GM23338 (cell line): Measurements from ENCODE around the gene ANTXR1.

Experiments used
- CREB1 ChIP-seq: fragments of 250-450 bp; sonication (Bioruptor Pico); IDR thresholded peaks from 2 replicates; pipeline ENCODE4 v1.5.0; 2020; ENCODE audit warnings: low read depth, mild to moderate bottlenecking, moderate library complexity
- EZH2 ChIP-seq: fragments of 200-600 bp; sonication (generic); IDR thresholded peaks from one replicate; pipeline ENCODE4 v1.8.0; 2017; ENCODE audit warnings: antibody characterized with exemption, mild to moderate bottlenecking, low read depth; ENCODE audit not compliant: unreplicated experiment
- EZH2phosphoT487 ChIP-seq: fragments of 200-600 bp; sonication (generic); IDR thresholded peaks from one replicate; pipeline ENCODE4 v1.8.1; 2018; ENCODE audit warnings: antibody characterized with exemption; ENCODE audit not compliant: unreplicated experiment
- JUNB ChIP-seq: IDR thresholded peaks from one replicate; pipeline ENCODE4 v1.6.1; 2016; ENCODE audit warnings: antibody characterized with exemption; ENCODE audit not compliant: unreplicated experiment
- POLR2AphosphoS5 ChIP-seq: IDR thresholded peaks from 2 replicates; pipeline ENCODE4 v1.6.1; 2016; ENCODE audit warnings: antibody characterized with exemption, low read depth
- STAT1 ChIP-seq: IDR thresholded peaks from one replicate; pipeline ENCODE4 v1.6.1; 2016; ENCODE audit warnings: antibody characterized with exemption; ENCODE audit not compliant: unreplicated experiment
- TF ChIP-seq, protein P1 (sequence below), 2 experiments: fragments of 200-600 bp in 1 of 2; sonication (generic) in 1 of 2; conservative IDR thresholded peaks; 2 replicates each; pipeline versions ENCODE4 v1.5.1 to v1.6.1; 2016 to 2017; ENCODE audit warnings: antibody characterized with exemption in 2 of 2, low read depth in 2 of 2, mild to moderate bottlenecking in 2 of 2, moderate library complexity in 1 of 2
- TF ChIP-seq, protein P2 (sequence below): IDR thresholded peaks from 2 replicates; pipeline ENCODE4 v1.6.1; 2016; ENCODE audit warnings: antibody characterized with exemption
- TF ChIP-seq, protein P3 (sequence below): fragments of 250-450 bp; sonication (Bioruptor Pico); IDR thresholded peaks from 2 replicates; pipeline ENCODE4 v1.5.0; 2020; ENCODE audit warnings: mild to moderate bottlenecking, moderate library complexity
- TF ChIP-seq, protein P4 (sequence below): IDR thresholded peaks from one replicate; pipeline ENCODE4 v1.6.1; 2018; ENCODE audit warnings: antibody characterized with exemption; ENCODE audit not compliant: unreplicated experiment

DNA sequence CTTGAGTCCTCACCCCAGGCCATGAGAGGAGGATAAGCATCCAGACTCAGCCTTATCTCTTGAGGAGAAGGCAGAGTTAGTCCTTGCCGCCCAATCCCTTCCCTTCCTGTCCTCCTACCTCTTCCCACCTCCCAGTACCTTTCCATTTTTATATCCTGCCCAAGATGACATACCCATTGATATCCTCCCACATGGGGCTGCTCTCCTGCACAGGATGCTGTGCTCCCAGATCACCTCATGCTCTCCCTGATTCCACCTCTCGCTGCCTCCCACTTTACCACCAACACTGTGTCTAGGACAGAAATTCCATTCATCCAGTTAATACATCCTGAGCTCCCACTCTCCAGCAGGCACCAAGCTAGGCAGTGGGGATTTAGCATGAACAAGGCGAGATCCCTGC lies 191.7 kb downstream of the ANTXR1 start:
- TF ChIP-seq POLR2AphosphoS5 (no peak), EZH2phosphoT487 (no peak), CREB1 (CRISPR knock-in tag) (no peak), EZH2 (no peak), JUNB (no peak), STAT1 (no peak)
- TF ChIP-seq, protein P1, sequence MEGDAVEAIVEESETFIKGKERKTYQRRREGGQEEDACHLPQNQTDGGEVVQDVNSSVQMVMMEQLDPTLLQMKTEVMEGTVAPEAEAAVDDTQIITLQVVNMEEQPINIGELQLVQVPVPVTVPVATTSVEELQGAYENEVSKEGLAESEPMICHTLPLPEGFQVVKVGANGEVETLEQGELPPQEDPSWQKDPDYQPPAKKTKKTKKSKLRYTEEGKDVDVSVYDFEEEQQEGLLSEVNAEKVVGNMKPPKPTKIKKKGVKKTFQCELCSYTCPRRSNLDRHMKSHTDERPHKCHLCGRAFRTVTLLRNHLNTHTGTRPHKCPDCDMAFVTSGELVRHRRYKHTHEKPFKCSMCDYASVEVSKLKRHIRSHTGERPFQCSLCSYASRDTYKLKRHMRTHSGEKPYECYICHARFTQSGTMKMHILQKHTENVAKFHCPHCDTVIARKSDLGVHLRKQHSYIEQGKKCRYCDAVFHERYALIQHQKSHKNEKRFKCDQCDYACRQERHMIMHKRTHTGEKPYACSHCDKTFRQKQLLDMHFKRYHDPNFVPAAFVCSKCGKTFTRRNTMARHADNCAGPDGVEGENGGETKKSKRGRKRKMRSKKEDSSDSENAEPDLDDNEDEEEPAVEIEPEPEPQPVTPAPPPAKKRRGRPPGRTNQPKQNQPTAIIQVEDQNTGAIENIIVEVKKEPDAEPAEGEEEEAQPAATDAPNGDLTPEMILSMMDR (conservative IDR thresholded peaks at IDR 0.05; ENCODE audit: low read depth in 2 of 2): no peak
- TF ChIP-seq, protein P2, sequence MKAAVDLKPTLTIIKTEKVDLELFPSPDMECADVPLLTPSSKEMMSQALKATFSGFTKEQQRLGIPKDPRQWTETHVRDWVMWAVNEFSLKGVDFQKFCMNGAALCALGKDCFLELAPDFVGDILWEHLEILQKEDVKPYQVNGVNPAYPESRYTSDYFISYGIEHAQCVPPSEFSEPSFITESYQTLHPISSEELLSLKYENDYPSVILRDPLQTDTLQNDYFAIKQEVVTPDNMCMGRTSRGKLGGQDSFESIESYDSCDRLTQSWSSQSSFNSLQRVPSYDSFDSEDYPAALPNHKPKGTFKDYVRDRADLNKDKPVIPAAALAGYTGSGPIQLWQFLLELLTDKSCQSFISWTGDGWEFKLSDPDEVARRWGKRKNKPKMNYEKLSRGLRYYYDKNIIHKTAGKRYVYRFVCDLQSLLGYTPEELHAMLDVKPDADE: no peak
- TF ChIP-seq, protein P3, sequence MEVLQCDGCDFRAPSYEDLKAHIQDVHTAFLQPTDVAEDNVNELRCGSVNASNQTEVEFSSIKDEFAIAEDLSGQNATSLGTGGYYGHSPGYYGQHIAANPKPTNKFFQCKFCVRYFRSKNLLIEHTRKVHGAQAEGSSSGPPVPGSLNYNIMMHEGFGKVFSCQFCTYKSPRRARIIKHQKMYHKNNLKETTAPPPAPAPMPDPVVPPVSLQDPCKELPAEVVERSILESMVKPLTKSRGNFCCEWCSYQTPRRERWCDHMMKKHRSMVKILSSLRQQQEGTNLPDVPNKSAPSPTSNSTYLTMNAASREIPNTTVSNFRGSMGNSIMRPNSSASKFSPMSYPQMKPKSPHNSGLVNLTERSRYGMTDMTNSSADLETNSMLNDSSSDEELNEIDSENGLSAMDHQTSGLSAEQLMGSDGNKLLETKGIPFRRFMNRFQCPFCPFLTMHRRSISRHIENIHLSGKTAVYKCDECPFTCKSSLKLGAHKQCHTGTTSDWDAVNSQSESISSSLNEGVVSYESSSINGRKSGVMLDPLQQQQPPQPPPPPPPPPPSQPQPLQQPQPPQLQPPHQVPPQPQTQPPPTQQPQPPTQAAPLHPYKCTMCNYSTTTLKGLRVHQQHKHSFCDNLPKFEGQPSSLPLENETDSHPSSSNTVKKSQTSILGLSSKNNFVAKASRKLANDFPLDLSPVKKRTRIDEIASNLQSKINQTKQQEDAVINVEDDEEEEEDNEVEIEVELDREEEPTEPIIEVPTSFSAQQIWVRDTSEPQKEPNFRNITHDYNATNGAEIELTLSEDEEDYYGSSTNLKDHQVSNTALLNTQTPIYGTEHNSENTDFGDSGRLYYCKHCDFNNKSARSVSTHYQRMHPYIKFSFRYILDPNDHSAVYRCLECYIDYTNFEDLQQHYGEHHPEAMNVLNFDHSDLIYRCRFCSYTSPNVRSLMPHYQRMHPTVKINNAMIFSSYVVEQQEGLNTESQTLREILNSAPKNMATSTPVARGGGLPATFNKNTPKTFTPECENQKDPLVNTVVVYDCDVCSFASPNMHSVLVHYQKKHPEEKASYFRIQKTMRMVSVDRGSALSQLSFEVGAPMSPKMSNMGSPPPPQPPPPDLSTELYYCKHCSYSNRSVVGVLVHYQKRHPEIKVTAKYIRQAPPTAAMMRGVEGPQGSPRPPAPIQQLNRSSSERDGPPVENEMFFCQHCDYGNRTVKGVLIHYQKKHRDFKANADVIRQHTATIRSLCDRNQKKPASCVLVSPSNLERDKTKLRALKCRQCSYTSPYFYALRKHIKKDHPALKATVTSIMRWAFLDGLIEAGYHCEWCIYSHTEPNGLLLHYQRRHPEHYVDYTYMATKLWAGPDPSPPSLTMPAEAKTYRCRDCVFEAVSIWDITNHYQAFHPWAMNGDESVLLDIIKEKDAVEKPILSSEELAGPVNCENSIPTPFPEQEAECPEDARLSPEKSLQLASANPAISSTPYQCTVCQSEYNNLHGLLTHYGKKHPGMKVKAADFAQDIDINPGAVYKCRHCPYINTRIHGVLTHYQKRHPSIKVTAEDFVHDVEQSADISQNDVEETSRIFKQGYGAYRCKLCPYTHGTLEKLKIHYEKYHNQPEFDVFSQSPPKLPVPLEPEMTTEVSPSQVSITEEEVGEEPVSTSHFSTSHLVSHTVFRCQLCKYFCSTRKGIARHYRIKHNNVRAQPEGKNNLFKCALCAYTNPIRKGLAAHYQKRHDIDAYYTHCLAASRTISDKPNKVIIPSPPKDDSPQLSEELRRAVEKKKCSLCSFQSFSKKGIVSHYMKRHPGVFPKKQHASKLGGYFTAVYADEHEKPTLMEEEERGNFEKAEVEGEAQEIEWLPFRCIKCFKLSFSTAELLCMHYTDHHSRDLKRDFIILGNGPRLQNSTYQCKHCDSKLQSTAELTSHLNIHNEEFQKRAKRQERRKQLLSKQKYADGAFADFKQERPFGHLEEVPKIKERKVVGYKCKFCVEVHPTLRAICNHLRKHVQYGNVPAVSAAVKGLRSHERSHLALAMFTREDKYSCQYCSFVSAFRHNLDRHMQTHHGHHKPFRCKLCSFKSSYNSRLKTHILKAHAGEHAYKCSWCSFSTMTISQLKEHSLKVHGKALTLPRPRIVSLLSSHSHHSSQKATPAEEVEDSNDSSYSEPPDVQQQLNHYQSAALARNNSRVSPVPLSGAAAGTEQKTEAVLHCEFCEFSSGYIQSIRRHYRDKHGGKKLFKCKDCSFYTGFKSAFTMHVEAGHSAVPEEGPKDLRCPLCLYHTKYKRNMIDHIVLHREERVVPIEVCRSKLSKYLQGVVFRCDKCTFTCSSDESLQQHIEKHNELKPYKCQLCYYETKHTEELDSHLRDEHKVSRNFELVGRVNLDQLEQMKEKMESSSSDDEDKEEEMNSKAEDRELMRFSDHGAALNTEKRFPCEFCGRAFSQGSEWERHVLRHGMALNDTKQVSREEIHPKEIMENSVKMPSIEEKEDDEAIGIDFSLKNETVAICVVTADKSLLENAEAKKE: no peak
- TF ChIP-seq, protein P4, sequence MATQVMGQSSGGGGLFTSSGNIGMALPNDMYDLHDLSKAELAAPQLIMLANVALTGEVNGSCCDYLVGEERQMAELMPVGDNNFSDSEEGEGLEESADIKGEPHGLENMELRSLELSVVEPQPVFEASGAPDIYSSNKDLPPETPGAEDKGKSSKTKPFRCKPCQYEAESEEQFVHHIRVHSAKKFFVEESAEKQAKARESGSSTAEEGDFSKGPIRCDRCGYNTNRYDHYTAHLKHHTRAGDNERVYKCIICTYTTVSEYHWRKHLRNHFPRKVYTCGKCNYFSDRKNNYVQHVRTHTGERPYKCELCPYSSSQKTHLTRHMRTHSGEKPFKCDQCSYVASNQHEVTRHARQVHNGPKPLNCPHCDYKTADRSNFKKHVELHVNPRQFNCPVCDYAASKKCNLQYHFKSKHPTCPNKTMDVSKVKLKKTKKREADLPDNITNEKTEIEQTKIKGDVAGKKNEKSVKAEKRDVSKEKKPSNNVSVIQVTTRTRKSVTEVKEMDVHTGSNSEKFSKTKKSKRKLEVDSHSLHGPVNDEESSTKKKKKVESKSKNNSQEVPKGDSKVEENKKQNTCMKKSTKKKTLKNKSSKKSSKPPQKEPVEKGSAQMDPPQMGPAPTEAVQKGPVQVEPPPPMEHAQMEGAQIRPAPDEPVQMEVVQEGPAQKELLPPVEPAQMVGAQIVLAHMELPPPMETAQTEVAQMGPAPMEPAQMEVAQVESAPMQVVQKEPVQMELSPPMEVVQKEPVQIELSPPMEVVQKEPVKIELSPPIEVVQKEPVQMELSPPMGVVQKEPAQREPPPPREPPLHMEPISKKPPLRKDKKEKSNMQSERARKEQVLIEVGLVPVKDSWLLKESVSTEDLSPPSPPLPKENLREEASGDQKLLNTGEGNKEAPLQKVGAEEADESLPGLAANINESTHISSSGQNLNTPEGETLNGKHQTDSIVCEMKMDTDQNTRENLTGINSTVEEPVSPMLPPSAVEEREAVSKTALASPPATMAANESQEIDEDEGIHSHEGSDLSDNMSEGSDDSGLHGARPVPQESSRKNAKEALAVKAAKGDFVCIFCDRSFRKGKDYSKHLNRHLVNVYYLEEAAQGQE: no peak
